Prostate gland (tissue), 2 donors: ENCODE data around the gene GABRB2.

Experiments
- CTCF ChIP-seq, 4 experiments: fragments of 200-600 bp in 2 of 4; fragments of 450-650 bp in 2 of 4; sonication (generic) in 2 of 4; IDR thresholded peaks; 1 replicate in 3 of 4; 2 replicates in 1 of 4; pipeline ENCODE4 v1.5.1; 2016 to 2019; ENCODE audit warnings: antibody characterized with exemption in 4 of 4, mild to moderate bottlenecking in 2 of 4, moderate library complexity in 2 of 4
- POLR2A ChIP-seq: fragments of 450-650 bp; IDR thresholded peaks from one replicate; pipeline ENCODE4 v1.6.1; 2016; ENCODE audit warnings: antibody characterized with exemption, mild to moderate bottlenecking
- POLR2AphosphoS5 ChIP-seq: sonication (generic); formaldehyde crosslinking; IDR thresholded peaks from one replicate; pipeline ENCODE4 v1.6.1; 2017; ENCODE audit warnings: antibody characterized with exemption

- TF ChIP-seq POLR2AphosphoS5 (no peak), POLR2A (no peak), CTCF (IDR thresholded peaks at IDR 0.05) (no peak)
Observed at GRCh38 chr5:161549106-161549505, 2.6 kb upstream of the GABRB2 start.
